Breast epithelium (tissue), 3 donors: ENCODE data around the gene STAT3.

ENCODE experiments used
- CTCF ChIP-seq, 3 donors: fragments of 450-650 bp; IDR thresholded peaks; one replicate each; pipeline ENCODE4 v1.5.1; 2016 to 2017; ENCODE audit warnings: antibody characterized with exemption in 3 of 3, mild to moderate bottlenecking in 3 of 3, moderate library complexity in 3 of 3
- POLR2A ChIP-seq: fragments of 450-650 bp; IDR thresholded peaks from one replicate; pipeline ENCODE4 v1.6.1; 2016; ENCODE audit warnings: antibody characterized with exemption, mild to moderate bottlenecking, moderate library complexity
- POLR2AphosphoS5 ChIP-seq, 3 donors: sonication (generic); formaldehyde crosslinking; IDR thresholded peaks; one replicate each; pipeline ENCODE4 v1.6.1; 2017; ENCODE audit warnings: antibody characterized with exemption in 3 of 3

GRCh38 chr17:42296012-42296411, 92.2 kb downstream of the STAT3 start:
- TF ChIP-seq POLR2A (no peak), CTCF (IDR thresholded peaks at IDR 0.05) (no peak), POLR2AphosphoS5 (IDR thresholded peaks at IDR 0.05) (no peak)
